Activated CD8-positive, alpha-beta memory T cell treated with anti-CD3 and anti-CD28 coated beads for 1 hour (primary cell): ENCODE results near the gene R3HCC1L.
"Not testable (repeated sequence)": the region's sequence is repeated elsewhere in the genome, so short reads cannot be mapped to it uniquely, and the experiment has no call there.

Source experiments
- DNase-seq, 2 donors: peaks; one replicate each; pipeline ENCODE4 v3.0.0-alpha.2; 2020; ENCODE audit warnings: low read depth in 1 of 2; ENCODE audit errors: extremely low read depth in 1 of 2

Gene R3HCC1L

GRCh38 chr10:98170249-98171117 lies 36.0 kb downstream of the R3HCC1L start:
- no peak for DNase-seq

DNA sequence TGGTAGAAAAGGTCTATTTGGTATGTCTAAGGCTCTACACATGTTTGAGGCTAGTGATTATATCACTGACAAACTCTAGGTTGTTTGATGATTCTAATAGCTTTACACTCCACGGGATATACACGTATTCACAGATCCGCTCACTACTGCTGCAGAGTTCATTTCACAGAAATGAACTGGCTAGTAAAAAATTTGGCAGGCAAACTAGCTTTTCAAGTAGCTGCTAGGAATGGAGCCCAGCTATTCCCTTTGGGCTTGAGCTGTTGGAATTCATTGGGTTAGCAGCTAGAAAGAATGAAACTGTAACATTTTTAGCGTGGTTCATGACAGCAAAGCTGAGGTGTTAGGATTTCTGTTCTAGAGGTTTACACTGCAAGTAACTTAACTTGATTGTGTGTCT lies 37.6 kb downstream of the R3HCC1L start:
- no peak for DNase-seq

DNA sequence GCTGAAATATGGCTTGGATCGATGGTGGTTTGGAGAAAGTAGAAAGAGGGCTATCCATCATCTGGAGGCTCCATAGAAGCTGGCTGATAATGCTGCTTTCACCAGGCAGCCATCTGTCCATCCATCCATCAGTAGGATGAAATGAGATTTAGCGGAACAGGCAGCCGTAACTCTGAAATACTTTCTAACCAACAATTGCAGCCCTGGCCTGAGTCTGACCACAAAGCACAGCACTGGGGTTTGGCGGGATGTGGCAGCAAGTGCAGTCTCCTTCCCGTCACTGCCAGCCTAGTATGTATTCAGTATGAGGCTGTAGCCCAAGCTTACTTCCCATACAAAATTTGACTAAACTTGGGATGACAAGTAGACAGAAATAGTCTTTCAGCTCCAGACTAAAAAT lies 38.0 kb downstream of the R3HCC1L start:
- no peak for DNase-seq

GRCh38 chr10:98173260-98173659 lies 38.8 kb downstream of the R3HCC1L start:
- no peak for DNase-seq

DNA sequence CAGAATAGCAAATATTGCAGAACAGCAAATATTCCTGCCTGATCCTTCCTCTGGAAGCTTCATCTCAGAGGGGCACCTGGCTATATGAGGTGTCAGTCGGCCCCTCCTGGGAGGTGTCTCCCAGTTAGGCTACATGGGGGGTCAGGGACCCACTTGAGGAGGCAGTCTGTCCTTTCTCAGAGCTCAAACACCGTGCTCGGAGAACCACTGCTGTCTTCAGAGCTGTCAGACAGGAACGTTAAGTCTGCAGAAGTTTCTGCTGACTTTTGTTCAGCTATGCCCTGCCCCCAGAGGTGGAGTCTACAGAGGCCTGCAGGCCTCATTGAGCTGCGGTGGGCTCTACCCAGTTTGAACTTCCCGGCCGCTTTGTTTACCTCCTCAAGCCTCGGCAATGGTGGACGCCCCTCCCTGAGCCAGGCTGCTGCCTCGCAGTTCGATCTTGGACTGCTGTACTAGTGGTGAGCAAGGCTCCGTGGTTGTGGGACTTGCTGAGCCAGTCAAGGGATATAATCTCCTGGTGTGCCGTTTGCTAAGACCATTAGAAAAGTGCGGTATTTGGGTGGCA lies 48.0 kb downstream of the R3HCC1L start:
- DNase-seq = not testable (repeated sequence)

GRCh38 chr10:98186681-98187080 lies 52.2 kb downstream of the R3HCC1L start:
- no peak for DNase-seq

DNA sequence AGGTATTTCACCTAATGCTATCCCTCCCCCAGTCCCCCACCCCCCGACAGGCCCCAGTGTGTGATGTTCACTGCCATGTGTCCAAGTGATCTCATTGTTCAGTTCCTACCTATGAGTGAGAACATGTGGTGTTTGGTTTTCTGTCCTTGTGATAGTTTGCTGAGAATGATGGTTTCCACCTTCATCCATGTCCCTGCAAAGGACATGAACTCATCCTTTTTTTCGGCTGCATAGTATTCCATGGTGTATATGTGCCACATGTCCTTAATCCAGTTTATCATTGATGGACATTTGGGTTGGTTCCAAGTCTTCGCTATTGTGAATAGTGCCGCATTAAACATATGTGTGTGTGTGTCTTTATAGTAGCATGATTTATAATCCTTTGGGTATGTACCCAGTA lies 56.3 kb downstream of the R3HCC1L start:
- not testable (repeated sequence) for DNase-seq

DNA sequence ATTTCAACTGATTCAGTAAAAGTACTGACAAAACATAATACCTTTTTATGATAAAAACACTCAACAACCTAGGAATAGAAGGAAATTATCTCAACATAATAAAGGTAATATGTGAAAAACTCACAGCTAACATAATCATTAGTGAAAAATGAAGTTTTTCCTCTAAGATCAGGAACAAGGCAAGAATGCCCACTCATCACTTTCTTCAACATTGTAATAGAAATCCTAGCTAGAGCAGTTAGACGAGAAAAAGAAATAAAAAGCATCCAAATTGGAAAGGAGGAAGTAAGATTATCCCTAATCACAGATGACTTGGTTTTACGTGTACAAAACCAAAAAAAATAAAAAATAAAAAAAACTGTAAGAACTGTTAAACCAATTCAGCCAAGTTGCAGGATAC lies 58.6 kb downstream of the R3HCC1L start:
- DNase-seq = no peak

GRCh38 chr10:98194633-98195032 lies 60.2 kb downstream of the R3HCC1L start:
- no peak for DNase-seq

GRCh38 chr10:98195120-98195519 lies 60.7 kb downstream of the R3HCC1L start:
- DNase-seq = no peak

- no peak for DNase-seq
Observed at GRCh38 chr10:98196985-98197384, 62.5 kb downstream of the R3HCC1L start.

- DNase-seq = no peak
Observed at GRCh38 chr10:98201760-98202159, 67.3 kb downstream of the R3HCC1L start.

DNA sequence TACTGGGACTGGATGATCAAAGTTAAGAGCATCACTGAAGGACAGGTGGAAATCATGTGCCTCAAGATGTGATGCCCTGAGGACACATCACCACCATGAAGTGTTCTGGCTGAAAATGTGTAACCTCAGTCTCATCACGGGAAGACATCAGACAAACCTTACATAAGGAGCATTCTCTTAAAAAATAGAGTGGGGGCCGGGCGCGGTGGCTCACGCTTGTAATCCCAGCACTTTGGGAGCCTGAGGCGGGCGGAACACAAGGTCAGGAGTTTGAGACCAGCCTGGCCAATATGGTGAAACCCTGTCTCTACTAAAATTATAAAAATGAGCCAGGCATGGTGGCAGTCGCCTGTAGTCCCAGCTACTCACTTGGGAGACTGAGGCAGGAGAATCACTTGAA lies 67.9 kb downstream of the R3HCC1L start:
- no peak for DNase-seq

DNA sequence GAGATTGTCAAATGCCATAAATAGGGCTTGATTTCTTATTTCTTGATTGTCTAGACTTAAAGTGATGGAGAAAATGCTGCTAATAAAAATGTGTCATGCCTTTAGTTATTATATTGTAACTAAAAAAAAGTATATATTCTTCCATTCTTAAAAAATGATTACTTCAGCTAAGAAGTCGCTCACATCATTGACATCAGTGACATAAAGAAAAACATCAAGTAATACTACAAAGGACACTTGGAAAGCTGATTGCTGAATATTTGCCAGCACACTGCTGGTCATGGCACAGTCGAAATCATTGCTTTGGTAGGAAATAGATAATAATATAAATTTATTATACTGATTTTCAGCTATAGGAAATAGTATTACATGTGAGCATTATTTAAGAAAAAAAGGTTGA lies 70.9 kb downstream of the R3HCC1L start:
- DNase-seq = no peak

DNA sequence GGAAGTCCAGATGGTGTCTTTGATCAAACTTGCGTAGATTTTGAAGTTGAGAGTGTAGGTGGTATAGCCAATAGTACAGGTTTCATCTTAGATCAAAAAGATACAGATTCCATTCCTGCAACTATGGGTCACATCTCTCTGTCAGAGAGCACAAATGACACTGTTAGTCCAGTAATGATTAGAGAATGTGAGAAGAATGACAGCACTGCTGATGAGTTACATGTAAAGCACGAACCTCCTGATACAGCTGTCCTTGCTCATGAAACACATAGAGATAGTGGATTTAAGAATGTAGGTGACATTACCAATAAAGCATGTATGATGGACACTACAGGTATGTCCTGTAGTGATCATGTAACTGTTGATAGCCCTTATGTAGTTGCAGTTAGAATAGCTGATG lies 74.5 kb downstream of the R3HCC1L start:
- DNase-seq = no peak

DNA sequence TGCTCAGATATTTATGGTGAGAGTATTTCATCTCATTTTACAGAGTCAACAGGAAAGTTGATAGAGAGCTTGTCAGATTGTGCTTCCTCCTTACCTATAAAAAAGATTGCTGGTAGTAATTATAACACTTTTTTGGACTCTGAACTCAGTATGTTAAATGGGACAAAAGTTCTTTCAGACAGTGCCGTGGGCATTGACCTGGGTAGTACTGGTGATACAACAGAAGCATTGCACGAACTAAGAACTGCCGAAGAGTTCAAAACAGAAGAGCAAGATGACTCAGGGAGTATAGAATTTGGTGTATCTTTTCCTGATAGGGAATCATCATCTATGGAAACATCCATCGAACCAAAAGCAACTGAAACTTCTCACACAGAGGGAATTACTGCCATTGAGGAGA lies 75.0 kb downstream of the R3HCC1L start:
- no peak for DNase-seq

DNA sequence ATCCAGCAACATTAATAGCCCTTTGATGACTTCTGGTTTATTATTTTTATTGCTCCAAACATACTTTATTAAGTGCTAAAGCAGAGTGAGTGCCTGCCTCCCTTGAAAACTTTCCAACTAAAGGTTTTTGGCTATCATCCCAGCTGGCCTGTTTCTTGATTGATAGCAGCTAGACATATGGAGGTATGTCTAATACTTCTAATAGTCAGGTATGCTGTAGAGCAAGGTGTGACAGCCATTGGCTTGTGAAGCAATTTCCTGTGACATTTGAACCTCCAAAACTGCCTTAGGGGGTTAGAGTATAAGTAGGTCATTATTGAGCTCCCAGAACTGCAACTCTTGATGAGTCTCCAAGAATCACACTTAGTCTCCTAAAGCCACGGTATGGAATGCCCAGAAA lies 77.7 kb downstream of the R3HCC1L start:
- no peak for DNase-seq

- DNase-seq = no peak
Observed at GRCh38 chr10:98213740-98214139, 79.3 kb downstream of the R3HCC1L start.

DNA sequence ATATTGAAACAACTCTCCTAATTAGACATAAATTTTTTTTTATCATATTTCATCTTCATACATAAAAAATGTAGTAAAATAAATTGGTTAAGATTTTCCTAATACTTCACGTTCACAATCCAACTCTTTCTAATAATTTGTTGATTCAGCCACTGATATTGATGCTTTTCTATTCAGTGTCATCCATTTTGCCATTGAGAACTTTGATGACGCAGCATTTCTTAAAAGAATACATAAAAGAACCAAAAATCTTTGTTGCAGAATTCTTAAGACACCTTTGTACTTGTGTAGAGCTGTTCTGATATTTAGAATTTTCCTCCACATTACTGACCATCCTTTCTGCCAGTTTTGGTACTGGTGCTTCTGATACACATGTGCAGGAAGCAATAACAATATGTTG lies 80.9 kb downstream of the R3HCC1L start:
- no peak for DNase-seq

DNA sequence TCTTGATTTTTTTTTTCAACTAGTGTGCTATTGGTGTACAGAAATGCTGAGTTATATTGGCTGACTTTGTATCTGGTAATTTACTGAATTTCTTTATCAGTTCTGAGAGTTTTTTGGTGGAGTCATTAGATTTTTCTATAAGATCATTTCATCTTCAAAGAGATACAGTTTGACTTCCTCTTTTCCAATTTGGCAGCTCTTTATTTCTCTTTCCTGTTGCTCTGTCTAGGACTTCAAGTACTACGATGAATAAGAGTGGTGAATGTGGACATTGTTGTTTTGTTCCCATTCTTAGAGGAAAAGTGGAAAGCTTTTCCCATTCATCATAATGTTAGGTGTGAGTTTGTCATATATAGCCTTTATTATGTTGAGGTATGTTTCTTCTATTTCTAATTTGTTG lies 83.3 kb downstream of the R3HCC1L start:
- DNase-seq = no peak

GRCh38 chr10:98223874-98224273 lies 89.4 kb downstream of the R3HCC1L start:
- no peak for DNase-seq

- DNase-seq = no peak
Observed at GRCh38 chr10:98224509-98224908, 90.1 kb downstream of the R3HCC1L start.

- DNase-seq = no peak
Observed at GRCh38 chr10:98224996-98225395, 90.5 kb downstream of the R3HCC1L start.
